ENCODE measurements around the gene PSG1.

DNA sequence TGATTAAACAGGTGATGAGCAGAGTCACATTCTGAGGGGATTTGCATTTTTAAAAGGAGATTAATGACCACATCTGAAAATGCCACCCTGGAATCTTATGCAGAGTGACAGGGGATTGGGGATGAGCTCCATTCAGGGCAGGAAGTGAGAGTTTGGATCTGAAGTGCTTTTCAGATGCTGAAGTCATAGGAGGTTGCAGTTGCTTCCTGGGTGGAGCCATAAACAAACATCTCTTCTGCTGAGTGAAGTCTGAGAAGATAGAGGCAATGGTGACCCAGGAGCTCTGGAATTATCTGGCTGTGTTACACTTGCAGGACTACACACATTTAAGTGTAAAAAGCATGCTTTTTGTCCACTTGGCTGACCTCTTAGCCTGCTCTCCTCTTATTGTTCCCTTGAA lies 62.6 kb downstream of the PSG1 start:
- TF ChIP-seq POLR2AphosphoS5 (IDR thresholded peaks at IDR 0.05): no peak
- TF ChIP-seq, protein P1, sequence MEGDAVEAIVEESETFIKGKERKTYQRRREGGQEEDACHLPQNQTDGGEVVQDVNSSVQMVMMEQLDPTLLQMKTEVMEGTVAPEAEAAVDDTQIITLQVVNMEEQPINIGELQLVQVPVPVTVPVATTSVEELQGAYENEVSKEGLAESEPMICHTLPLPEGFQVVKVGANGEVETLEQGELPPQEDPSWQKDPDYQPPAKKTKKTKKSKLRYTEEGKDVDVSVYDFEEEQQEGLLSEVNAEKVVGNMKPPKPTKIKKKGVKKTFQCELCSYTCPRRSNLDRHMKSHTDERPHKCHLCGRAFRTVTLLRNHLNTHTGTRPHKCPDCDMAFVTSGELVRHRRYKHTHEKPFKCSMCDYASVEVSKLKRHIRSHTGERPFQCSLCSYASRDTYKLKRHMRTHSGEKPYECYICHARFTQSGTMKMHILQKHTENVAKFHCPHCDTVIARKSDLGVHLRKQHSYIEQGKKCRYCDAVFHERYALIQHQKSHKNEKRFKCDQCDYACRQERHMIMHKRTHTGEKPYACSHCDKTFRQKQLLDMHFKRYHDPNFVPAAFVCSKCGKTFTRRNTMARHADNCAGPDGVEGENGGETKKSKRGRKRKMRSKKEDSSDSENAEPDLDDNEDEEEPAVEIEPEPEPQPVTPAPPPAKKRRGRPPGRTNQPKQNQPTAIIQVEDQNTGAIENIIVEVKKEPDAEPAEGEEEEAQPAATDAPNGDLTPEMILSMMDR (IDR thresholded peaks at IDR 0.05): no peak
- no peak for TF ChIP-seq POLR2A (IDR thresholded peaks at IDR 0.05)

Measured in prostate gland (tissue), 2 donors.